IPS-NIHi11 (cell line): ENCODE results near the gene KCNH5.

Source experiments
- DNase-seq: peaks from one replicate; pipeline ENCODE4 v3.0.0; 2012; ENCODE audit warnings: mixed read lengths, low spot score

KCNH5 gene

GRCh38 chr14:62674563-62675237, 370.6 kb downstream of the KCNH5 start:
- DNase-seq, result no peak

- DNase-seq, result no peak
Observed at GRCh38 chr14:62673014-62673755, 372.1 kb downstream of the KCNH5 start.

- DNase-seq, result no peak
Observed at GRCh38 chr14:62670526-62670925, 374.7 kb downstream of the KCNH5 start.

DNA sequence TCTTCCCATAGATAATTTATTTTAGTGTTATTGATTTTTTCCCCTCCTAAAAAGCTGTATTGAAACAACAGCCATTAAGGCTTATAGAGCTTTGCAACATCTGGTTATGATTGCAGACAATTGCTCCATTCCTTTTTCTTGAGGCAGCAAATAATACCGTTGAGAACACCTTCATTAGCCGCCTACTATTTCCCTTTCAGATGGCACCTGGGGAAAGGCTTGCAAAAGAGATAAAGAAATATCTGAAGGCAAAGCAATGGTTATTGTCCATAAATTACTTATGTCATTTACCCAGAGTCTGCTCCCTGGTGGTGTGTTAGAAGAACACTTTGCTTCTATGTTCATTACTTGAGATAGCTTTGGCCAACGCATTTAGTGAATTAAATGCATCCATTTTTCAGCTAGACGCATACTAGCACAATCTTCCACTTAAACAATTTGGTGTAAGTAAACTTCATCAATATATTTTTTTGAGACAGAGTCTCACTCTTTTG, 377.8 kb downstream of the KCNH5 start:
- DNase-seq, result no peak

- no peak for DNase-seq
Observed at GRCh38 chr14:62665286-62665685, 380.0 kb downstream of the KCNH5 start.

DNA sequence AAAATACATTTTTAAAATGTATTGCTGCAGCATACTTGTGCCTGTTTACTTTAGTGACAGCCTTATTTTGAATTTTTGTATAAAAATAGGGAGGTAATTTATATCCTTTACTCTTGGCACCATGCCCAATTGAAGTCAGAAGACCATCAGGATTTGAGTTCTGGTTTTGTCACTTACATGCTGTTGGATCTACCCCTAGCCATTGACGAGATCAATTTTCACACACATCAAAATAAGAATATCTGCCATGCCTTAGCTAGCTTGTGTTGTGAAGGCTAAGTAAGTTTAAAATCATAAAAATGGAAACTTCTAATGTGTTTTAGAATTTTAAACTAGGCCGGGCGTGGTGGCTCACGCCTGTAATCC, 381.8 kb downstream of the KCNH5 start:
- DNase-seq, result no peak

DNA sequence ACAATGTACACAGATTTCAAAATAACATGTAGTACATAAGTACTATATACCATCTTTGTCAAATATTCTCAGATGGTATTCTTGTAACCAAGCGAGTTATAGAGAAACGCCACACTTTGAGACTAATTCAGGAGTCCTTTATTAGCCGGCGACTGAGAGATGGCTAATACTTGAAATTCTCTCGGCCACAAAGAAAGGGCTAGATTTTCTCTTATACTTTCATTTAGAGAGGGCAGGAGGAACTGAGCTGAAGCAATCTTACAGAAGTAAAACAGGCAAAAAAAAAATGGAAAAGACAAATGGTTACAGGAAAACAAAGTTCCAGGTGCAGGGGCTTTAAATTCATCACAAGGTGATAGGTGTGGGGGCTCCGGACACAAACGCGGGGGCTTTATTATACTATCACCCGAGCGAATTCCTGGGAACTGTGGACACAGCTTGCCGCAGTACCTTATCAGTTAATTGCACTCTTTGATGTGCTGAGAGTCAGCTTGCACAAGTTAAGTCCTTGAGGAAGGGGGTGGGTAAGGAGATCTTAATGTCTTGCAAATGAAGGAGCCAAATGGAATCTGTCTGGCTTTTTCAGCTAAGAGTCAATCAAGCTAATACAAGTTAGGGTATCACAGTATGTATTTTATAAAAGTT, 382.3 kb downstream of the KCNH5 start:
- peak; percentile 12 for DNase-seq

GRCh38 chr14:62661818-62662217, 383.4 kb downstream of the KCNH5 start:
- DNase-seq, result no peak

GRCh38 chr14:62658631-62659030, 386.6 kb downstream of the KCNH5 start:
- DNase-seq, result no peak

DNA sequence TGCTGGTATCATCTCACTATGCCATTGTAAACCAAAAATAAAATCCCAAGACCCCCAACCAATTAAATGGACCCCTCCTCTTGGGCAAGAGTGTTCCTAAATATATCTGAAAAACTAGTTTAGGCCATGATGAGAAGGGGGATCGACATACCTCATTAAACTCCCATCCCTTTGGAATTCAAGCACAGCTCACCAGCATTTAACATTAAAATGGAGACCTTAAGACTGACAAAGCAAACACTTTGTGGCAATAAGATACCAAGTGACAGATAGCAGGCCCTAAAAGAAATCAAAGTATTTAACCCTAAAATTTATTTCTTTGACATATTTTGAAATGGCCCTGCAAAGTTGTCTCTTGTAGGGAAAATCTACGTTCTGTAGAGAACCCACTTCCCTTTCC, 387.9 kb downstream of the KCNH5 start:
- DNase-seq, result no peak

- DNase-seq, result no peak
Observed at GRCh38 chr14:62655166-62655565, 390.1 kb downstream of the KCNH5 start.

GRCh38 chr14:62654641-62655040, 390.6 kb downstream of the KCNH5 start:
- no peak for DNase-seq
